Stimulated activated CD8-positive, alpha-beta memory T cell treated with anti-CD3 and anti-CD28 coated beads, Interleukin-15, amount 100 ng/mL, for 1 hour (primary cell): ENCODE results near the gene KRIT1.

ENCODE experiments used
- DNase-seq: peaks from one replicate; pipeline ENCODE4 v3.0.0-alpha.2; 2020; ENCODE audit warnings: low read depth

KRIT1 gene

GRCh38 chr7:92150450-92151017, 95.2 kb downstream of the KRIT1 start:
- DNase-seq: no peak

- DNase-seq: no peak
Observed at GRCh38 chr7:92149736-92150239, 95.9 kb downstream of the KRIT1 start.
